GM19372 (cell line): ENCODE data around the gene CNST.
"Not testable (repeated sequence)": the region's sequence is repeated elsewhere in the genome, so short reads cannot be mapped to it uniquely, and the experiment has no call there.

Experiments used
- ATAC-seq: cut with Tn5 transposase; IDR thresholded peaks from one replicate; pipeline ENCODE4 v1.9.1; 2021; ENCODE audit warnings: mild to moderate bottlenecking, low read depth, moderate library complexity; ENCODE audit not compliant: unreplicated experiment

The CNST gene

DNA sequence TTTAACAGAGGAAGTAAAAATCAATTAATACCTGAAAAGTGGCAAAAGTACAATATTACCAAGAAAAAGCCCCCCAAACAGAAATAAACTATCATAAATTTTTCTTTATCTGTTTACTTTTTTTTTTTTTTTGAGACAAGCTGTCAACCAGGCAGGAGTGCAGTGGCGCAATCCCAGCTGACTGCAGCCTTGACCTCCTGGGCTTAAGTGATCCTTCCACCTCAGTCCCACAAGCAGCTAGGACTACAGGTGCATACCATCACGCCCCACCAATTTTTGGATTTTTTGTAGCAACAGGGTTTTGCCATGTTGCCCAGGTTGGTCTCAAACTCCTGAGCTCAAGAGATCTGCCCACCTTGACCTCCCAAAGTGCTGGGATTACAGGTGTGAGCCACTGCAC, 8.2 kb upstream of the CNST start:
- no peak for ATAC-seq

DNA sequence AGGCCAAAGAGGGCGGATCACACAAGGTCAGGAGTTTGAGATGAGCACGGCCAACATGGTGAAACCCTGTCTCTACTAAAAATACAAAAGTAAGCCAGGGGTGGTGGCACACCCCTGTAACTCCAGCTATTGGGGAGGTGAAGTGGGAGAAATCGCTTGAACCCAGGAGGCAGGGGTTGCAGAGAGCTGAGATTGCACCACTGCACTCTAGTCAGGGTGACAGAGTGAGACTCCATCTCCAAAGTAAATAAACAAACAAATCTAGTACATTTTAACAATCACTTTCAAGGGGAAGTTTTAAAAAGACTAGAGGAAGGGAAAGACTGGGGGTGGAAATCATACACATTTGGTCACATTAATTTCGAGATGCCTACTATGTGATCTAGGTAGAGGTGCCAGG, 6.9 kb upstream of the CNST start:
- no peak for ATAC-seq

DNA sequence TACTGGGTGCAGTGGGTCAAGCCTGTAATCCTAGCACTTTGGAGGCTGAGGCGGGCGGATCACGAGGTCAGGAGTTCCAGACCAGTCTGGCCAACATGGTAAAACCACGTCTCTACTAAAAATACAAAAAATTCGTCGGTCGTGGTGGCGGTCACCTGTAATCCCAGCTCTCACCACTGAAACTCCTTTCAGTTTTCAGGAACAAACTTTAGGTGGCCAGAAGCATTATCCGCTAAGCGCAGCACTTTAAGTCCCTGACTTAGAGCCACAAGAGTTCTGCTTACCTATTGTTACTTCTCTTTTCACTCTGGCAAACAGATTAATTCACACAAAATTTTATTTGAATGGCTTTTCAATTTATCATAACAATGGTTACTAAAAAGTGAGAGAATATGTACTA, 5.4 kb upstream of the CNST start:
- not testable (repeated sequence) for ATAC-seq

DNA sequence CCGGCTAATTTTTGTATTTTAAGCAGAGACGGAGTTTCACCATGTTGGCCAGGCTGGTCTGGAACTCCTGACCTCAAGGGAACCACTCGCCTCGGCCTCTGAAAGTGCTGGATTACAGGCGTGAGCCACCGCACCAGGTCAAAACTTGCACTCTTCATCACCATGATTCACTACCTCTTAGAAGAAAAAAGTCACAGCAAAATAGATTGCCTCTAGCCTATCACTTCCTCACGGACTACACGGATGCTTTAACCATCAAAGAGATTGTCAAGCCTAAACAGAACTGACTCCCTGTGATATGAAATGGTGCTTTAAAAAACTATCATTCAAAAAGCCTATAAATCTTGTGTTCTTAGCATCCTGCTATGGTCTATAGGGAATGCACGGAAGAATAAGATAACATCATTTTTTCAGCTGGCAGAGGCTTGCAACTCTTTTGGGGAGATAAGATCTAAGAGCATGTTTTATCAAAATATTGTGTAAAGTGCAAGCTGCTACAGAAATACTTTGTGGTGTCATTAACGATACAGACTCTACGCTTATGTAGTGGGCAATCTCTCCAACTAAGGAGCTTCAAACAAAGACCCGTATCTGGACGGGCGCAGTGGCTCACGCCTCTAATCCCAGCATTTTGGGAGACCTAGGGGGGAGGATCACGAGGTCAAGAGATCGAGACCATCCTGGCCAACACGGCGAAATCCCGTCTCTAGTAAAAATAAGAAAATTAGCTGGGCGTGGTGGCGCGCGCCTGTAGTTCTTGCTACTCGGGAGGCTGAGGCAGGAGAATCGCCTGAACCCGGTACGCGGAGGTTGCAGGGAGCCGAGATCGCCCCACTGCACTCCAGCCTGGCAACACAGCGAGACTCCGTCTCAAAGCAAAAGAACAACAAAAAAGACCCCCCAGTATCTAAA, 1.2 kb upstream of the CNST start:
- no peak for ATAC-seq

DNA sequence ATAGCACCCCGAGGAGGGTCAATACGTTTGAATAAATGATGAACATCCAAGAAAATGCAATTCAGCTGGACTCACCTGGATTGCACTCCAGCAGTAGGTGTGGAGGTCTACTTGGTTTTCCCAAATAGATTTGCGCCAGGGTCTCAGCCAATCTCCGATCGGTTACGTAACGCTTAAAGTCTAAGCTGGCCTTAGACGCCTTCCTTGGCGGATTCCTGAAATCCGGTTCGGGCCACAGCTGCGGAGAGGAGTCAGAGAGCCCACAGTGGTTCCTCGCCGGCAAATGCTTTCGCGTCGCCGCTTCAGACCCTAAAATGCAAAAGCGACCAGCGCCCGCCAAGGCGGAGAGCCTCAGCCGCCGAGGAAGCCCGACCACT, 517 bp upstream of the CNST start:
- no peak for ATAC-seq

DNA sequence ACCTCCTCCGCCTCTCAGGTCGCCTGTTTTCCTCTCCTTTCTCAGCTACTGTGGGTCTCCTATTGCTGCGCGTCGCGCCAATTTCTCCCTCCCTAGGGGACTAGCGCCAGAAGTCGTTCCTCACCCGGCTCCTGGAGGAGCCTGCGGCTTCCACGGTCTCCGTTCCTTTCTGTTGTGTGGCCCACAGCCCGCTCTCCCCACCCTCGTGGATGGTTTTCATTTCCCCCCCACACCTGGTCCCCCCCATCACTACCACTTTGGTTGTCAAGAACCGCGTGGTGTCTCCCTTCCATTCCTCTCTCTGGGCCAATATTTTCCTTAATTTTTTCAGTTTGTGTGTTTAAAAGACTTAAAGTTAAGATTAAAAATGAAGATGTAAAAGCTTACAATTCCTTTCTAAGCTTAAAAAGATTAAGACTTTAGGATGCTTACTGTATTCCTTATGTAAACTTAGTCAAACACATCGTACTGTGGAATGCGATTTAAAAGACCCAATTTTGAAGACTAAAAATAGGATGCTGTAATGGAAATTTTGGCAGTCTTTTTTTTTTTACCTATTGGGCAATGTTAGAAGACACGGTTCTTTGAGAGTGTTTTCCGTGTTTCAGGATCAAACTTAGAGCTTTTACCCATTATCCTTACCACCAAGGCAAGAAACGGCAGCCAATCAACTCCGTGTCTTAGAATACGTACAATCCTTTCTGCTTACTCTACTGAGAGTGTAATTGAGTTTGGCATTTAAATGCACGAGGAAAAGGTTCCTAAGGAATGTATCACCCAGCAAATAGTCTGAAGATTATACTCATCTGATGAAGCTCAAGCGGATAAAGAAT, 773 bp downstream of the CNST start:
- ATAC-seq = peak; percentile 21

DNA sequence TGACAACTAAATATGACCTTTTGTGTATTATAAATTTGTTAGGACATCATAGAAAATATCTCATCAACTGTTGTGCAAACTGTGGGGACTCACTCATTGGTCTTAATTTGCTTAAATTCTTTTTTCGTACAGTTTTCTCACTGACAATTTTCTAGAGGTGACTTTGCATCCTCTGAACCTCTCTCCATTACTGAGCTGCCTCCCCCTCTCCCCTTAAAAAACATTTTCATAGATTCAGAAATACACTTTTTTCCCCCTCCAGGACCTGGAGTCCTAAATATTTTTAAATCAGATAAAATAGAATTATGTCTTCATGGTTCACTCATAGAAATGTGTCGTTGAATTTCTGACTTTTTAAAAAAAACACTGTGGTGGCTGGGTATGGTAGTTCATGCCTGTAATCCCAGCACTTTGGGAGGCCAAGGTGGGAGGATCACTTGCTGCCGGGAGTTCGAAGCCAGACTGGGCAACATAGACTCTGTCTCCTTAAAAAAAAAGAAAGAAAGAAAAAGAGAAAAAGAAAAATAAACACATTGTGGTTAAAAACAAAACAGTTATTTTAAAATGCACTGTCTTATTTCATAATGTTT, 1.5 kb downstream of the CNST start:
- ATAC-seq = no peak

DNA sequence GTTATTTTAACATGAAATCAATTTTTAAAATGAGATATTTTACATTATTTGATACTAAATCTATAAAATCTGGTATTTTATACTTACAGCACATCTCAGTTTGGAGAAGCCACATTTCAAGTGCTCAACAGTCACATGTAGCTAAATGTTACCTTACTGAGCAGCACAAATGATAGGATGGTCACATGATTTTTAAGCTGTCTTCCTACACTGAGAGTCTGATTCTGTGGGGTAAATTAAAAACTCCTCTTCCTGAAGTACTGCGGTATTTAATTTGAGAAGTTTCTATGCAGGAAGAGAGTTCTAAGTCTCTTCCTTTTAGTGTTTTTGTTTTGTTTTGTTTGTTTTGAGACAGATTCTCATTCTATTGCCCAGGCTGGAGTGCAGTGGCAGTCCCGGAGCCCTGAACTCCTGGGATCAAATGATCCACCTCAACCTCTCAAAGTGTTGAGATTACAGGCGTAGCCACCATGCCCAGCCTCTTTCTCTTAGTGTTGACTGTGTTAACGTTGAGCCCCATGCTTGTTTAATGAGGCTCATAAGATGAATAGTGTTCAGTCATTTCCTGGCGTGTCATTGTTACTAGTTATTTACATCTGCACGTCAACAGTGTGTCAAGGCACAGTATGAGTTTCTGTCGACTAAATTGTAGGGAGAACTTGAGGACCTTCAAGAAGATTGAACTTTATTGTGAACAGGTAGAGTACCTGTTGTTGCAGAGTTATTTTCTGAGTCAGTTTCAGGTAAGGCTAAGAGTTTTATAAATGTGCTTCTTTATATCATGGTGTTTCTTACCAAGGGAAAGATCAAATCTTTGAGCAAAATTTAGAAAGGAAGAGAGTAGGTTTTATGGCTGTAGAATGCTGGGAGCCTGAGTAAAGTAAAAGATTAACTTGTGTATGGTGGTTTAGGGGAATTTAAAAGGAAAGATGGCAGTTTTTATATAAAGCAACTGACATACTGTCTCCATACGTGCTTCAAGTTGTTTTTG, 3.3 kb downstream of the CNST start:
- no peak for ATAC-seq

DNA sequence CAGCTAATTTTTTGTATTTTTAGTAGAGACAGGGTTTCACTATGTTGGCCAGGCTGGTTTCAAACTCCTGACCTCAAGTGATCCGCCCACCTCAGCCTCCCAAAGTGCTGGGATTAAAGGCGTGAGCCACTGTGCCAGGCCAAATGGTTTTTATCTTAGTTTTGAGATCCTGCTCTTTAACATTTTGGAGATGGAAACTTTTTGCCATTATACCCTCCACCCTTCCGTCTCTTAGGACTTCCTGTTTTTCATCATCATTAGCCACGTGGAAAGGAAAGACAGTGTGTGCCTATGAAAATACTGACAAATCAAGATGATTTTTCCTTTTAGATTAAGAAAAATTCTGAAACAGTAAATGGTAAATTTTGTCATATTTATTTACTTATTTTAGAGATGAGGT, 5.1 kb downstream of the CNST start:
- ATAC-seq = not testable (repeated sequence)

DNA sequence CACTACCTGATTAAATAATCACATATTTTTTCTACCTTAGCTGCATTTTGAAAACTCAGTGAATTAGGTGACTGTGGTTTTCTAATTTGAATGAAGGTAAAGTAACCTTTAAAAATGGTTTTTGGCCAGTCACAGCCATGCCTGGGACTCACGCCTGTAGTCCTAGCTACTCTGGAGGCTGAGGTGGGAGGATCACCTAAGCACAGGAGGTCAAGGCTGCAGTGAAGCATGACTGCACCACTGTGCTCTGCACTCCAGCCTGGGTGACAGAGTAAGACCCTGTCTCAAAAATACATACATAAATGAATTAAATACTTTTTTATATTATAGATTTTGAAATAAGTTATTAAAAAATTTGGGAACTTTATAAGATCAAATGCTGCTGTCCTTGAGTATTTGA, 5.7 kb downstream of the CNST start:
- ATAC-seq = no peak

DNA sequence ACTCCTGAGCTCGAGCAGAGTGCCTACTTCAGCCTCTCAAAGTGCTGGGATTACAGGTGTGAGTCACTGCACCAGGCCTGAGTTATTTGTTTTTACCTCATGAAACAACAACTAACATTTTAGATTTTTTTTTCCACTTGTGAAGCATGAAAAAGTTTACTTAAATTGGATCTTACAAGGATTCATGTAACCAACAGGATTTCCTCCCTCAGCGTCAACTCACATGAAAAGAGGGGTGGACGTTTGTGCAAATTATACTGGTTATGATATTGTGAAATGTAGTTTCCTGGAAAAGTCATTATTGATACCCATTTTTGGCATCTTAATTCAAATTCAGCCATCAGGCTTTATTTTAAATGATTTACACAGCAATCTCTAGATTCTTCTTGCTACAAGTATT, 6.5 kb downstream of the CNST start:
- ATAC-seq = no peak

DNA sequence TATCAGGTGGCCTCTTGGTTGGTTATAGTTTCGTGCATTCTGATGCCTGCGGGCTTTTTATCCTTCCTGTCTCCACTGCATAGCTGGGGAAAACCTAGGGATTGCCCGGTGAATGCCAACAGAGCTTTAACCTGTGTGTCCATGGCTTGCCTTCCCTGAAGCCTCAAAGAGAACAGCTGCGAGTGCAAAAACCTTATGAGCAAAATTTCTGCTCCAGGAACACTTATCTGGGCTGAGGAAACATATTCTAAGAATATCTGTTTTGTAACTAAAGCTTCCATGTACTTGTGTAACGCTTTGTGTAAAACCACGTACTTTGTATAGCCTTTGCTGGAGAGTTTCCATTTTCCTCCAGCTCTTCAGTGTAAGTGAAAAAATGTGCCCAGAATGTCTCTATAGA, 7.2 kb downstream of the CNST start:
- ATAC-seq = no peak

DNA sequence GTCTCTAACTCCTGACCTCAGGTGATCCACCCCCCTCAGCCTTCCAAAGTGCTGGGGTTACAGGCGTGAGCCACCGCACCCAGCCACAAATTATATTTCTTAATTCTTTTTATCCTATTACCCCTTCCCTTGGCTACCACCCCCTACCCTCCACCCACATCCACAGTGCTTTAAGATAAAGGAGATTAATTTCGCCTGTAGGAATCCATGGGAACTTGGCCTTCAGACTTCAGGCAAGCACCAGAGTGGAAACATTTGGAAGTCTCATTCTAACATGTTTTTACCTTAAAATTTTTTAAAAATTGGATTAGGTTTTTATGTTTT, 10.4 kb downstream of the CNST start:
- no peak for ATAC-seq

DNA sequence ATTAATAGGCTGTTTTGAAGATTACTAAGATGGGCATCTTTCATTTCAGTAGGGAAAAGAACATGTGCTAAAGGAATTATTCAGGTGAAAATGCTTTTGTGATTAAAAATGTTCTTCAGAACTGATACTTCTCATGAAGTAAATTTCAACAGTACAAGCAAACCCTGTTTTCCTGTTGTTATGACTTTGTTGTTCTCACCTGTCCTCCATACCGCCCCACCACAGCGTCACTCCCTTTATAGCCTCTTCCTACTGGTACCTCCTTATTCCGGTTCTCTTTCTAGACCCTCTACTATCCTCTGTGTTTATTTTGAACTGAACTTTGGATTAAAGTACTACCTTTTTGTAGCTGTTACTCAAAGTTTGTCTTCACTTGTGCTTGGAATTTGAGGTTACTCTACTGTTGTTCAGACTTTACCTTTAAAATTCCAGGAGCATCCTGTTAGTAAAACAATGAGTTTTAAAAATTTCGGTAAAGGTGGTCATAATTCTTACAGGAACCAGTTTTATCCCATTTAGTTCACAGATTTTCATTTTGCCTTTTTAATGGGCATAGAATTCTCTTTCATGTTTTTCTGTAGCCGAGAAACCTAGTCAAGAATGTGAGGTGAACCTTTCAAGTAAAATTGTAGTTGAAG, 10.9 kb downstream of the CNST start:
- ATAC-seq = no peak

DNA sequence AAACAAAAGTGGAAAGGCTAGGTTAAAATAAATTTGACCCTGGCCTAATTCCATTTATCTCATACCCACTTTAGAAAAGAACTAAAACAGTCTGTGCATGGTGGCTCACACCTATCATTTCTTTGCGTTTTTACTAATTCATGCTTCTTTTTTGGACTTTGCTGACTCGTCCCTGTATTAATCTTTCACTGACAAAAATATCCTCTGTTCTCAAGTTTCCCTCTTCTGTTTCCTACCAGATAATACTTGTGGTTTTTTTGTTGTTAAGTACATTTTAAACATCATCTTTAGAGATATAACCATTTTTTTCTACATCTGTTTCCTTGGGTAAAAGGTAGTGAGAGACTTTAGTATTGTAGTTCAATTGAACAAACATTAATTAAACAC, 11.5 kb downstream of the CNST start:
- no peak for ATAC-seq

DNA sequence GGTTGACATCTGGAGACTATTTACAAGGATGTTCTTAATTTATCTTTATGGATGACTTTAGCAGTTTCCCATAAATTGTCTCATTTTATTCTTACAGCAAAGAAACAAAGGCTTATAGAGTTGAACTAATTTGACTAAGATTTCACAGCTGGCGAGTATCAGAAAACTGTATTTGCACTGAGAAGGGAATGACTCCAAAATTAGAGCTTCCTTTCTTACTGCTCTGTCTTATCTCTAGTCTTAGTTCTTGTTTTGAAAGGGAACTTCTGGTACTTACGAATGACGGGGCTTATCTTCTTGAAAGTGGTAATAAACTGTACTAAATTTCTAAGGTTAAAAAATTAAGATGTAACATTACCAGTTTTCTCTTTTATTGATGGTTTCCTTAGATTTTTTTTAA, 13.6 kb downstream of the CNST start:
- no peak for ATAC-seq

DNA sequence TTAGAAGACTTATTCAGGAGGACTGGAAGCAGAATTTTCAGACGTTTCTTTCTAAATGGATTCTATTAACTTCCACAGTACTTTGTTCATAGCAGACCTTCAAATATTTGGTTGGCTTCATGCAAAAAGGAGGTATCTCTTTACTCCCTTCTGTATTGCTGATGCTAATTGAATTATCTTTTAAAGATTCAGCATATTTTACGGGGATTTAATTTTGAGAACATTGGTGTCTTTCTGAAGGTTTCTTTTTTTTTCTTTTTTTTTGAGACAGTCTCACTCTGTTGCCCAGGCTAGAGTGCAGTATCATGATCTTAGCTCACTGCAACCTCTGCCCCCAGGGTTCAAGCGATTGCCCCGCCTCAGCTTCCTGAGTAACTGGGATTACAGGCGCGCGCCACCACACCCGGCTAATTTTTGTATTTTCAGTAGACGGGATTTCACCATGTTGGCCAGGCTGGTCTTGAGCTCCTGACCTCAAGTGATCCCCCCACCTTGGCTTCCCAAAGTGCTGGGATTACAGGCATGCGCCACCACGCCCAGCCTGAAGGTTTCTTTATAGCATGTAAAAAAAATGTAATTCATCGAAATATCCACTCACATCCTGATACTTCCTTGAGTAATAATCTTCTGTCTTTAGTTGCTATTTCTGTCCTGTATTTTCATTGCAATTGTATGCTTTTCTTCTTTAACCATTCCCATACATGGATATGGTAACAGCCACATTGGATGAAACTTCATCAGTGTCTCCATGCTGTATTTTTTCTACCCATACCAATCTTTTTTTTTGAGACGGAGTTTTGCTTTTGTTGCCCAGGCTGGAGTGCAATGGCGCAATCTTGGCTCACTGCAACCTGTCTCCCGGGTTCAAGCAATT, 14.5 kb downstream of the CNST start:
- no peak for ATAC-seq

DNA sequence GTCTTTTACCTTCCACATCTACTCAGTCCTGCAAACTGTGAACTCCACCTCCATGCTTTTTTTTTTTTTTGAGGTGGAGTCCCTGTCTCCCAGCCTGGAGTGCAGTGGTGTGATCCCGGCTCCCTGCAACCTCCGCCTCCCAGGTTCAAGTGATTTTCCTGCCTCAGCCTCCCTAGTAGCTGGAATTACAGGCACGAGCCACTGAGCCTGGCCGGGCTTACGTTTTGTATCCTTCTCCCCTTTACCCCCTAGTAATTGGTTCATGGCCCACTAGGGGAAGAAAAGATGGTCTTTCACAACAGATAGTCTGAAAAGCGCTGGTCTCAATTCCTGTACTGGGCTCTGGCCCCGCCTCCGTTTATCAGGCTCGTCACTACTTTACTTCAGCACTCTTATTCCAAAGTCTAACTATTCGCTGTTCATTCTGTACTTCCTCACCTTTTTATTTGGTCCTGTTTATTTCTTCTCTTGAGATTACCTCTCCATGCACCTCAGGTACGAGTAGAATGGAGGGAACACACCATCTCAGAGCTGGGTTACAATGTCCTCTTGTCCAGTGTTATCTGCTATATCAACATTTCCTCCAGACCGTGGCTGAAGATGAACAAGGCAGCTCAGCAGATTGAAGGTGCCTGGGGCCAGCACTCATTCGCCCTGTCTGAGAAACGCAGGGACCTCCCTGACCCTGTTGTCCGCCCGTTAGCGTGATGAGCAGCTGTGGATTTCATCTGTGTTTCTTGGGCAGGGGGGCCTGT, 16.2 kb downstream of the CNST start:
- no peak for ATAC-seq
